ENCODE measurements around the gene CPVL. TPM values are rescaled to one million over a fixed set of nuclear protein-coding genes. Genes with fewer than 3 reads are reported as not detected.

CPVL gene
- total RNA-seq, 1 experiment from 2014 or later: 10.3 TPM

GRCh38 chr7:29193316-29194205 is 47.2 kb upstream of the CPVL start (continued):
- TF ChIP-seq CEBPB (IDR thresholded peaks at IDR 0.05; ENCODE audit: low read depth): no peak
- no peak for TF ChIP-seq EZH2 (IDR thresholded peaks at IDR 0.05)
- TF ChIP-seq FOSL1 (IDR thresholded peaks at IDR 0.05; ENCODE audit: low read depth): no peak

GRCh38 chr7:29192811-29193210 is 46.5 kb upstream of the CPVL start:
- Histone ChIP-seq H3K4me1 (ENCODE audit: control insufficient read depth in 1 of 2, insufficient read depth in 2 of 2, low read length in 2 of 2) (peaks cover 0 to 15% of the 10 kb centered on the region in 2 experiments; a peak in 2 of 4 replicates), H3K79me2 (ENCODE audit: insufficient read depth, low read length) (no peaks in the 10 kb centered on the region), H3K9ac (ENCODE audit: low read length) (no peak overlapping the region), H3K9me2 (ENCODE audit: insufficient read depth) (no peaks in the 10 kb centered on the region), H3K27me3 (ENCODE audit: insufficient read depth, low read length) (0 out of 2 replicates have a peak, but pooled peaks cover 7% of the 10 kb centered on the region), H3K27ac (ENCODE audit: low read depth, low read length) (no peak overlapping the region), H3K9me3 (ENCODE audit: control insufficient read depth in 1 of 2, insufficient read depth in 1 of 2, low read depth in 1 of 2, low read length in 2 of 2) (no peaks in the 10 kb centered on the region), H3K4me2 (ENCODE audit: low read length) (no peak overlapping the region), H2AFZ (ENCODE audit: low read depth, low read length, poor library complexity, severe bottlenecking) (no peak overlapping the region), H3K36me3 (ENCODE audit: control insufficient read depth in 1 of 2, insufficient read depth in 2 of 2, low read length in 2 of 2) (no peaks in the 10 kb centered on the region), H3K4me3 (replicated peaks in 1 of 2; ENCODE audit: low read depth in 1 of 2, low read length in 2 of 2) (no peak overlapping the region), H4K20me1 (ENCODE audit: insufficient read depth) (no peaks in the 10 kb centered on the region)
- no TSS peak for BruUV-seq (replicated peaks)
- CTCF ChIA-PET: no interaction called here
- intact Hi-C loops (cut with micrococcal nuclease): loop anchor here (10.0 kb wide), 1 partner anchor 152 kb away; no protein-coding TSS in a partner anchor
- no peak for ATAC-seq
- POLR2A ChIA-PET: no interaction called here
- RAD21 ChIA-PET (ENCODE audit: low non-redundant PET in 1 of 2, low total read pairs in 2 of 2, uncharacterized antibody in 2 of 2, unreplicated experiment in 2 of 2): no interaction called here
- no peak for DNase-seq (ENCODE audit: low read depth, low spot score)
- TF ChIP-seq SRF (IDR thresholded peaks at IDR 0.05; ENCODE audit: low read depth) (no peak), EGR1 (IDR thresholded peaks at IDR 0.05; ENCODE audit: low read depth) (no peak), ZFX (IDR thresholded peaks at IDR 0.05) (no peak), ELF1 (IDR thresholded peaks at IDR 0.05; ENCODE audit: borderline replicate concordance, low read depth) (no peak), RAD21 (IDR thresholded peaks at IDR 0.05; ENCODE audit: low read depth) (no peak), CBX3 (IDR thresholded peaks at IDR 0.05; ENCODE audit: low read depth) (no peak), ZNF274 (IDR thresholded peaks at IDR 0.05; ENCODE audit: low read depth, low read length) (no peak), REST (IDR thresholded peaks at IDR 0.05; ENCODE audit: low read depth) (no peak), CTCF (IDR thresholded peaks at IDR 0.05 in 2 of 3, conservative IDR thresholded peaks at IDR 0.05 in 1 of 3; ENCODE audit: borderline replicate concordance in 1 of 3, insufficient read depth in 1 of 3, low read depth in 2 of 3, low read length in 2 of 3) (no peak), SIN3A (IDR thresholded peaks at IDR 0.05; ENCODE audit: low read depth) (no peak), FOSL1 (IDR thresholded peaks at IDR 0.05; ENCODE audit: low read depth) (no peak), POLR2AphosphoS5 (IDR thresholded peaks at IDR 0.05; ENCODE audit: low read depth, low read length) (no peak), ZBTB33 (IDR thresholded peaks at IDR 0.05; ENCODE audit: extremely low read depth, insufficient replicate concordance, low read length) (no peak), EZH2 (IDR thresholded peaks at IDR 0.05) (no peak), ATF3 (IDR thresholded peaks at IDR 0.05) (no peak), TCF7L2 (IDR thresholded peaks at IDR 0.05; ENCODE audit: borderline replicate concordance, extremely low read depth, insufficient read depth, insufficient read length) (no peak)
